GM18526 (cell line): ENCODE data around the gene CIB4.

ENCODE experiments used
- POLR2A ChIP-seq: IDR thresholded peaks from 3 replicates; pipeline ENCODE4 v1.6.1; 2011; ENCODE audit not compliant: insufficient read length; ENCODE audit errors: extremely low read depth

Gene CIB4

DNA sequence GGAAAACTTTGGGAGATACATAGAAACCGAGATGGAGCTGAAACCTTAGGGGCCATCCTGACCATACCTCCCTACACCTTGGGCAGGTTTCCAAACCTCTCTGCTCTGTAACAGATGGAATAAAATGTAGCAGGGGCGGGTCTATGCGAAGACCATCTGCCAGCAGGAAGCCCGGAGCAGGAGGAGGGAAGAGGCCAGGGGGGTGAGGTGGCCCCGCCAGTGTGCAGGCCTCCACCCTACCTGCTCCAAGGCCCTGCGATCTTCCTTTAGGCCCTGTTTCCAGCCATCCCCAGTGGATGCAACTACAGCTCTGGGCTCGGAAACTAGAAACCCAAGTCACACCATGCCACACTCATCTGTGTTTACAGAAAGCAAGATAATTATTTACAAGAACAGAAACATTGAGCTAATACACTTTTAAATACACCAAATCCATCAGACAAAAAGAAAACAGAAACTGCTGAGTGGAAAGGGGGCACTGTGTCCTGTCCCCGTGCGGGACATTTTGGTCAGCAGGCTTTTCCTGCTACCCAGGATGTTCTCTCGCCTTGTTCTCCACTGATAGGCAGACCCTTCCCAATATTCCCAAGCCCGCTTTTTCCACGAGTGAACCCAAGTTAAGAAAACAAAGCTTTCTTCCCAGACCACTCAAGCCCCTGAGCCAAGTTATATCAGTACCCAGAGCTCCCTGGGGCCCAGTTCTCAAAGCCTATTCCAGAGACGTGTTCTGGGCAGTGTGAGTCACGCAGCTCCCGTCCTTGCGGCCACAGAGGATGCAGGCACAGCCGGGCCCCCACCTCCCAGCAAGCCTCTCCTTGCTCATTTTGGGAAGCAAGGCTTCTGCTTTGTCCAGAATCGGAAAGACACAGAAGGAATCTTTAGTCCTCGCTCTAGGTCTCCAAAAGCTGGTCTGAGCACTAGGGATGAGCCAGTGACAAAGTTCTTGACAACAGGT lies 17.3 kb downstream of the CIB4 start:
- no peak for TF ChIP-seq POLR2A

DNA sequence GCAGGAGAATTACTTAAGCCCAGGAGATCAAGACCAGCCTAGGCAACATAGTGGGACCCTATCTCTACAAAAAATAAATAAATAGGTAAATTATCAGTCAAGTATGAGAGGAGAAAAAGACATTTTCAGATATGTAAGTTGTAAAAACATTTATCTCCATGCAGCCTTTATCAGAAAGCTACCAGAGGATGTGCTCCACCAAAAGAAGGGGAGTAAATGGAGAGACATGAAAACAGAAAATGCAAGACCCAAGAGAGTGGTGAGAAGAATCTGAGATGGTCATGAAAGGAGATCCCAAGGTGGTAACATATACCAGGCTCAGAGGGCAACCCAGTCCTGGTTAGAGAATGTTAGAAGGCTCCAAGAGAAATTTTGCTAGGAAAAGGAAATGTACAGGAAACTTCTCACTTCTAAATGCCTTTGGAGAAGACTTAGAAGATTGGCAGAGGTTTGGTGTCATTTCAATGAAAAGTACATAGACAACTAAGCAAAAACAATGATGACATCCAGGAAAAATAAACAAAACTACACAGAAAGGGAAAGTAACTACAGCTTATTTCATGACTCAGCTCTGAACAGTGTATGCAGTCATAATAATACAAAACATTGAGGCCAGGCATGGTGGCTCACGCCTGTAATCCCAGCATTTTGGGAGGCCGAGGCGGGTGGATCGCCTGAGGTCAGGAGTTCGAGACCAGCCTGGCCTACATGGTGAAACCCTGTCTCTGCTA lies 19.5 kb downstream of the CIB4 start:
- TF ChIP-seq POLR2A: no peak

DNA sequence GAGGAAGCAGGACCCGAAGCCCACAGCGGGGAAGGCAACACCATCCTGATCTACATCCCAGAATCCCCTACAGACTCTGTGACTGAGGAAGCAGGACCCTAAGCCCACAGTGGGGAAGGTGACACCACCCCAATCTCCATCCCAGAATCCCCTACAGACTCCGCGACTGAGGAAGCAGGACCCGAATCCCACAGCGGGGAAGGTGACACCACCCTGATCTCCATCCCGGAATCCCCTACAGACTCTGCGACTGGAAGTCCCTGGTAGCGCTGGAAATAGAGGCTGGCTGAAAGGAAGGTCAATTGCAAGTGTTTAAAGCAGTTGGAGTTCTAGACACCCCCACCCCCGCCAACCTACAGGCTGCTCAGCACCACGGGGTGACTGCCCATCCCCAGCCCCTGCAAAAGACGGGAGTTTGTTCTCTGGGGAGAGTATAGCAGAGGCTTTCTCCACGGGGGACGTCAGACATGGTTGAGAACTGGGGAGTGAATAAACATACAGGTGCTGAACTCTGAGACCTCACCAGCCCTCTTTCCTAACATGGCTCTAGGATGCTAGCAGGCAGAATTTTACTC lies 21.0 kb downstream of the CIB4 start:
- TF ChIP-seq POLR2A: no peak

DNA sequence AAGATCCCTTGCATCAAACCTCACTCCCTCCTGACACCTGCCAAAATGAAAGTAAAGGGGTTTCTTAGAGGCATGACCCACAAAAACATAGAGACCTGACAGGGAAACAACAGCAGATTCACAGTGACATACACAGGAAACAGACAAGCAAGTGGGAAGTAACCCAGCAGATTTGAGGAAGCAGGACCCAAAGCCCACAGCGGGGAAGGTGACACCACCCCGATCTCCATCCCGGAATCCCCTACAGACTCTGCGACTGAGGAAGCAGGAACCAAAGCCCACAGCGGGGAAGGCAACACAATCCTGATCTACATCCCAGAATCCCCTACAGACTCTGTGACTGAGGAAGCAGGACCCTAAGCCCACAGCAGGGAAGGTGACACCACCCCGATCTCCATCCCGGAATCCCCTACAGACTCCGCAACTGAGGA lies 21.6 kb downstream of the CIB4 start:
- TF ChIP-seq POLR2A: no peak

DNA sequence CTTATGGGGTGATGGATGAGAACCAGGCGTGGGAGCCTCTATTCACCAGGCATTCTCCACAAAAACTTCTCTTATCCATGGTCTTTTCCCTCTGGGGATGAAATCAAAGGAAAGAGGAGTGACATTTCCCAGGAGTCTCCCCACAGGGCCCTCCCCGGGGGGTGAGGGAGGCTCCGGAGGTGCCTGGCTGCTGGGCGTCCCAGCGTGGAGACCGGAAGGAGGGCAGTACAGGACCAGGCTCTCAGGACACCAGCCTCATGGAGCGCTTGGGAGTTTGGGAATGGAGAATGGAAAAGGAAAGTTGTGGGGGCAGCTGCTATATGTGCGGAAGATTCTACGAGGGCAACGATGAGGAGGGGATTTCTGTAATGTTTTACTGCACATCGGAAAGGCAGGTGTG lies 22.1 kb downstream of the CIB4 start:
- TF ChIP-seq POLR2A: no peak

DNA sequence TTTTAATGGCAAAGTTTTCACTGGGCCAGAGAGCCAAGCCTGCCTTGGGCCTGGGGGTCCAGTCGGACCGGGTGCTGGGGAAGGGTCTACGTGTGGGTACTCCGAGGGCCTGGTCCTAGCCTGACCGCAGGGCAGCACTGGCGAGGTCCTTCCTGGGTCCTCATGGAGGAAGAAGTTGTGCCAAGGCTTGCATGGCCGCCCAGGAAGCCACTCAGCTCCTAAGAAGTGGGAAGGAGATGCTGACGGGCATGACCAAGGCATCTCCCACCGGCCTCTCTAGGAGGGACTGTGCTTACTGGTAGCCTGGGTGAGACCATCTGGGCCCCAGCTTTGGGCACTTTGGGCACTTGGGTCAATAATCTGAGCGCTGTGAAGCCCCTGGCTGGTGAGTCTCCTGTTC lies 22.6 kb downstream of the CIB4 start:
- TF ChIP-seq POLR2A: no peak

DNA sequence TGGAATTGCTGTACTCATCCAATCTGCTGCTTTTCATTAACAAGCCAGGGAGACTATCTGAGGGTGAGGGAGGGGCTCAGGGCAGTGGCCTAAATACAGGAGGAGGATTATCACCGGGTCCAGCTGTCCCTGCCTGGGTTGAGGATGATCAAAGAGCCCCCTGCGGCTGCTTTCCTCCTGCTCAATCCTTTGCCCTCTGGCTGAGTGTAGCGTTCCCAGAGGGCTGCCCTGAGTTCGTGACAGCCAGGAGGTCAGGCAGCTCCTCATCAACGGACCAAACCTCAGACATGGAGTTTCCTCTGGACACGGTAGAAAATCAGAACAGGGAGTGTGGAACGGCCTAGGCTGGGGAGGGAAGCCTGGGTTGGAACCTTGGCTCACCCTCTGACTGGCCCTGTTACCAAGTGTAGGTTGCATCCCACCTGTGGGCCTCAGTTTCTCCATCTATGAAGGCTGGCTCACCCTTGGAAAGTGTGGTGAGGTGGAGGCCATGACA lies 23.5 kb downstream of the CIB4 start:
- TF ChIP-seq POLR2A: no peak

DNA sequence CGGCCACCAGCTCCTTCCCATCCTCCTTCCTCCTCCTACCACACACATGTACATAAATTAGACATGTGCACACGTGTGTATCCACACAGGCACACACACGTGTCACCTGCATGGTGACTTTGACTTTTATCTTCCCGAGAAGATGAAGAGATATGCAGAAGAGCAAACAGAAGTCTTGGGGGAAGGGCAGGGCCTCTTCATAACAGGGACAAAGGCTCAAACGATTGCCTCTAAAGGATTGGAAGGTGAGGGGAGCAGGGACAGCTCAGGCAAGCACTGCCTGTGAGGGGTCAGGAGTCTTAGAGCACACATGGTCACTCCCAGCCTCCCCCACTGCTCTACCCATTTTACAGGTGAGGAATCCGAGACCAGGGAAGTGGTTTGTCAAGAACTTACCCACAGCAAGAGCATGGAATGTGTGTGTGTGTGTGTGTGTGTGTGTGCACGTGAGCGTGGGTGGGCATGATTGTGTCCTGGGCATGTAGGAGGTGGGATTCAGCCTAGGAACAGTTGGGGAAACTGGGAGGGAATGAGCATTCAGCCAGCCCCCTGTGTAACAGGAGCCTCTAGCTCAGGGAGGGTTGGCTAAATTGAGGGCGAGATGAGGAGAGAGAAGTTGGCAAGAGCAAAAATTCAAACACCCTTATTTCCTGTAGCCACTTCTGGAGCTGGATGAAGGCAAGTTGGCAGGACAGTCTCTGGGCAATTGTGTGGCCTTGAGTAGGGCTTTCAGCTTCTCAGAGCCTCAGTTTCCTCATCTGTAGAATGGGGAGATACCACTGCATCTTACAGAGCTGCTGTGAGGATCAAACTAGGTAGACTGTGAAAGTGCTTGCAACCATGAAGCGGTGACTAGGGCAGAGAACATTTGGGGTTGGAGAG lies 24.2 kb downstream of the CIB4 start:
- no peak for TF ChIP-seq POLR2A

DNA sequence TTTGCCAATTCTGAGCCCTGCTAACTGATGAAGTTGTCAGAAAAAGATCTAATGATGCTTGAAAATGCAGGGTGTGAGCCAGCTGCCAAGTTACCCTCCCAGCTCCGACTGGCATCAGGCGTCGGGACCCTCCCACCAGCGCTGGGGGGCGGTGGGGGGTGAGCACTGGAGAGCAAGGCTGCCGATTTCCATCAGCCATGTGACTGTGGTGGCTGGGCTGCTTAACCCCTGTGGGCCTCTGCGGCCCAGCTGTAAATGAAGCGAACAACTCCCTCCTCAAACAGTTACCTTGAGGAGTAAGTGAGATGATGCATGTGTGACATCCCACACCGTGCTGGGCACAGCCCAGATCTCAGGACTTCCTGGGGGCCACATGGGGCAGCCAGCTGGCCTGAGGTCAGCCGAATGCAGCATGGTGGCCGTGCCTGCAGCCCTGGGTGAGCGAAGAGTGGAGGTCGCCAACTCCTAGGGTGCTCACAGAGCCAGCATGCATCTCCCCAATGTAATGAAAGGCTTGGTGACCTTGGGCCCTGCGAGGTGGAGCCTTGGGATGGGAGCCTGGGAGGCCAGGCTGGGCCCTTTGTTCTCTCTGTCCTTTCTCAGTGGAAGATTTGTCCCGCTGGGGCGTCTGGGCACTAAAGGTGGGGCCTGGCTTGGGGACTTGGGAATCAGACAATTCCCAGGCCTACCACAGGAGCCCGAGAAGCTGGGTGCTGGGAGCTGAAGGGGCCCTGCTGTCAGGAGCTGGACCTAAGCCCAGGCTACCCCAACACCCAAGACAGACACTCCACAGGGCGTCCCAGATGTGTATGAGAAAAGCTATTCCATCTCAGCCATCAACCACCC lies 25.1 kb downstream of the CIB4 start:
- no peak for TF ChIP-seq POLR2A

DNA sequence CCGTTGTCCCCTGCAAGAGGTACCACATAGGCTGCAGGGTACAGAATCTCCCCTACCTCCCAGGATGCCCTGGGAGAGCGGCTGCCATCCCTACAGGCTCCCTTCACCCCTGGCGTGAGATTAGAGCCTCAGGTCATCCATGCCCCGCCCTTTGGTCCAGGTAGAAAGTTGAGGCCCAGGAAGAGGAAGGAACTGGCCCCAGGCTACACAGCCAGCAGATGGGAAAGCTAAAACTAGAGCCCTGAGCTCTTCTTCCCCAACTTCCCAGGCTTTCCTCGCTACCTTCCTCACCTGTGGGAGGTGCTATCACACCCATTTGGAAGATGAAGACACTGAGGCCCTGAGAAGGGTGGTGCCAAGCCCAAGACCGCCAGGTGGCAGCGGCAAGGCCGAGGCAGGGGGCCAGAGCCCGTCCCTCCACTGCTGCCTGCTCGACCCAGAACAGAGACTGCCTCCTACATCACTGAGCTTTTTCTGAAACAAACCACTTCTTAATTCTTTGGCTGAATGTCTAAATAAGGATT lies 25.8 kb downstream of the CIB4 start:
- no peak for TF ChIP-seq POLR2A

DNA sequence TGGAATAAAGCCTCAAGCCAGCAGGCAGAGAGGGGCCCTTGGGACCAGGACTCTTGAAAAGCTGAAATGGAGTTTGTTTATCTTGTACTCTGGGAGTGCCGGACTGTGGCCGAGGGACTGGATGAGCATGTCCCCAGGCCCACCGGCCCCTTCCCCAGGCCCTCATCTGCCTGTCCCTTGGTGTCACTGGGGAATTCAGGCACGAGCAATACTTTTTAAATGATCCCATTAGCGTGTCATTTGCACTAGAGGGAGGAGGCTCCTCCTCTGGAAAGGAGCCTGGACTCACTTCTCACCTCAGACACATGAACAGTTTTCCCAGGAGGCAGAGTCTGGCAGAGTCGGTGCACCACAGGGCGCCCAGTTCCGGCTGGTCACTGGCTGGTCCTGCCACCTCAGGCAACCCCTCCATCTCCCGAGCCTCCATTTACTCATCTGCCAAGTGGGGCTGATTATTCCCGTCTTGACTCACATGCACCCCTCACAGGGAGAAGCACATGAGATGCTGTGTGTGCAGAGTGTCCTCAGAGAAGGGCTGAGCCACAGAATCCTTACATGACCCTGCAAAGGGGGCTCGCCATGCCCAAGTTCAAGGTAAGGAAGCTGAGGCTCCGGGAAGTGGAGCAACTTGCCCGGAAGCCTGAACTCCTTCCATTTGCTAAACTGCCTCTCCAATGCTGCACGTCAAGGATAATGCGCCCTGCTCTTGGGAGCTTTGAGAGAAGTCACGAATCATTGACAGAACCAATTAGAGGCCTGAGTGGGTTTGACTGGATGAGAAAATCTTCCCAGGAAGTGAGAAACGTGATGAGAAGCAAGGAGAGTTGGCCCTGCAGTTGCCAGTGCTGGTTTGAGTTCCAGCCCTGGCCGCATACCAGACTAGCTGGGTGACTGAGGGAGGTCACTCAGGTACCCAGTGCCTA lies 26.7 kb downstream of the CIB4 start:
- TF ChIP-seq POLR2A: no peak
